GM23338 (cell line): ENCODE data around the gene TOPAZ1. TPM values are rescaled to one million over a fixed set of nuclear protein-coding genes. Genes with fewer than 3 reads are reported as not detected.

Source experiments
- ATAC-seq: fragments of 200-7000 bp; cut with Tn5 transposase; 3 replicates; pipeline ENCODE4 v1.9.1; 2020
- DNase-seq: peaks from one replicate; pipeline ENCODE4 v3.0.0-alpha.2; 2015; ENCODE audit warnings: low spot score
- H2AFZ ChIP-seq: fragments of 200-600 bp; sonication (generic); 2 replicates; pipeline ENCODE4 v1.8.0; 2016; ENCODE audit warnings: antibody characterized with exemption, mild to moderate bottlenecking, moderate library complexity
- H3F3A ChIP-seq: fragments of 200-600 bp; sonication (generic); replicated peaks from 2 replicates; pipeline ENCODE4 v1.8.0; 2017; ENCODE audit warnings: antibody characterized with exemption, mixed run types, low read depth
- H3K27ac ChIP-seq: fragments of 200-600 bp; sonication (generic); 2 replicates; pipeline ENCODE4 v1.6.1; 2016; ENCODE audit warnings: low read depth
- H3K27me3 ChIP-seq: fragments of 200-600 bp; sonication (generic); 2 replicates; pipeline ENCODE4 v1.8.0; 2016; ENCODE audit warnings: mild to moderate bottlenecking, mixed run types, moderate library complexity; ENCODE audit not compliant: insufficient read depth
- H3K36me3 ChIP-seq: fragments of 200-600 bp; sonication (generic); 2 replicates; pipeline ENCODE4 v1.8.0; 2016; ENCODE audit warnings: mild to moderate bottlenecking; ENCODE audit not compliant: insufficient read depth
- H3K4me1 ChIP-seq: fragments of 200-600 bp; sonication (generic); 2 replicates; pipeline ENCODE4 v1.8.0; 2016; ENCODE audit warnings: mild to moderate bottlenecking, moderate library complexity; ENCODE audit not compliant: insufficient read depth
- H3K4me2 ChIP-seq: fragments of 200-600 bp; sonication (generic); 2 replicates; pipeline ENCODE4 v1.7.1; 2017; ENCODE audit warnings: mixed run types
- H3K4me3 ChIP-seq: fragments of 200-600 bp; sonication (generic); 2 replicates; pipeline ENCODE4 v1.6.1; 2016; ENCODE audit warnings: mixed run types
- H3K79me2 ChIP-seq: fragments of 200-600 bp; sonication (generic); replicated peaks from 2 replicates; pipeline ENCODE4 v1.8.0; 2017; ENCODE audit warnings: mild to moderate bottlenecking; ENCODE audit not compliant: insufficient read depth
- H3K9me2 ChIP-seq: fragments of 200-600 bp; sonication (generic); 2 replicates; pipeline ENCODE4 v1.8.0; 2017; ENCODE audit not compliant: insufficient read depth
- H4K20me1 ChIP-seq: fragments of 200-600 bp; sonication (generic); replicated peaks from 2 replicates; pipeline ENCODE4 v1.8.0; 2017; ENCODE audit warnings: mild to moderate bottlenecking; ENCODE audit not compliant: insufficient read depth
- H3K27ac Mint-ChIP-seq: 2 replicates; pipeline ENCODE4 v1.8.0; 2020; ENCODE audit warnings: inconsistent platforms, mild to moderate bottlenecking, moderate library complexity, mixed read lengths
- H3K27me3 Mint-ChIP-seq: 3 replicates; pipeline ENCODE4 v1.8.0; 2022; ENCODE audit warnings: low read depth, mild to moderate bottlenecking, moderate library complexity, mixed read lengths, inconsistent platforms; ENCODE audit not compliant: insufficient read depth, poor library complexity
- H3K36me3 Mint-ChIP-seq: 3 replicates; pipeline ENCODE4 v1.8.0; 2021; ENCODE audit warnings: low read depth, mild to moderate bottlenecking, inconsistent platforms, moderate library complexity, mixed read lengths
- H3K4me1 Mint-ChIP-seq: 3 replicates; pipeline ENCODE4 v1.8.0; 2020; ENCODE audit warnings: mild to moderate bottlenecking, inconsistent platforms, mixed read lengths
- H3K4me3 Mint-ChIP-seq: 3 replicates; pipeline ENCODE4 v1.8.0; 2021; ENCODE audit warnings: moderate library complexity, mild to moderate bottlenecking, inconsistent platforms, mixed read lengths
- H3K9me3 Mint-ChIP-seq: 3 replicates; pipeline ENCODE4 v1.8.0; 2020; ENCODE audit warnings: moderate library complexity, mild to moderate bottlenecking, inconsistent platforms, mixed read lengths
- EZH2phosphoT487 ChIP-seq: fragments of 200-600 bp; sonication (generic); IDR thresholded peaks from one replicate; pipeline ENCODE4 v1.8.1; 2018; ENCODE audit warnings: antibody characterized with exemption; ENCODE audit not compliant: unreplicated experiment
- POLR2AphosphoS5 ChIP-seq: IDR thresholded peaks from 2 replicates; pipeline ENCODE4 v1.6.1; 2016; ENCODE audit warnings: antibody characterized with exemption, low read depth
- STAT1 ChIP-seq: IDR thresholded peaks from one replicate; pipeline ENCODE4 v1.6.1; 2016; ENCODE audit warnings: antibody characterized with exemption; ENCODE audit not compliant: unreplicated experiment
- ZNF114 ChIP-seq: fragments of 250-450 bp; sonication (Bioruptor Pico); IDR thresholded peaks from 2 replicates; pipeline ENCODE4 v1.5.0; 2020; ENCODE audit warnings: mild to moderate bottlenecking, moderate library complexity
- polyA plus RNA-seq: library from polyadenylated mRNA; unstranded; fragments of >200 nt; fragmentation: Nextera tagmentation; extraction: Ambion mirVana; gene quantifications from 2 replicates; pipeline ENCODE4 v1.2.1, GENCODE V29; 2016
- total RNA-seq: library from RNA; depleted of rRNA; stranded (reverse); fragments of >200 nt; shearing (Covaris generic); gene quantifications from 2 replicates; pipeline ENCODE4 v1.2.3, GENCODE V29; 2014
- TF ChIP-seq, protein P1 (sequence below): IDR thresholded peaks from one replicate; pipeline ENCODE4 v1.6.1; 2018; ENCODE audit warnings: antibody characterized with exemption; ENCODE audit not compliant: unreplicated experiment
- TF ChIP-seq, protein P2 (sequence below): fragments of 250-450 bp; sonication (Bioruptor Pico); IDR thresholded peaks from 2 replicates; pipeline ENCODE4 v1.5.0; 2020; ENCODE audit warnings: mild to moderate bottlenecking, moderate library complexity

Gene TOPAZ1
- total and polyA plus RNA-seq, 2 experiments from 2014 or later = not detected

DNA sequence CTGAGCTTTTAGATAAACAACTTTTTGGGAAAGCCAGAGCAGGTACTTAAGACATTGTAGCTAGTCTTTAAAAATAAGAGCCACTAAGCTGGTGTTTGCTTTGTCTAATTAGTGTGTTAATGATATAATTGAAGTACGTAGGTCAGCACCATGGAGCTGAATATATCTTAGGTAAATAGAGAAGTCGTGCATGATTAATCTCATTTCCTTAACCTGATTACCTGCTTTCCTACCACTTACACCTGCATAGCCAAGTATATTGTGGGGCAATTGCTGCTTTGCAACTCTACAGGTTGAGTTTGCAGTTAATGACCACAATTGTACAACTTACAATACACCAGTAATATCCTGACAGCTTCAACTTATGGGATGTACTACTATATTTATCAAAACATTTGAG, 17.6 kb upstream of the TOPAZ1 start:
- Histone ChIP-seq H3K27me3 (no peaks in the 10 kb centered on the region), H3K79me2 (no peaks in the 10 kb centered on the region), H2AFZ (no peak overlapping the region), H3F3A (no peaks in the 10 kb centered on the region), H3K4me2 (no peak overlapping the region), H3K27ac (no peak overlapping the region), H3K4me1 (no peaks in the 10 kb centered on the region), H3K4me3 (no peak overlapping the region), H3K36me3 (no peaks in the 10 kb centered on the region), H3K9me2 (no peaks in the 10 kb centered on the region), H4K20me1 (no peaks in the 10 kb centered on the region)
- no peaks in the 10 kb centered on the region for H3K36me3 Mint-ChIP-seq
- no peak for DNase-seq
- TF ChIP-seq EZH2phosphoT487 = no peak
- TF ChIP-seq, protein P1, sequence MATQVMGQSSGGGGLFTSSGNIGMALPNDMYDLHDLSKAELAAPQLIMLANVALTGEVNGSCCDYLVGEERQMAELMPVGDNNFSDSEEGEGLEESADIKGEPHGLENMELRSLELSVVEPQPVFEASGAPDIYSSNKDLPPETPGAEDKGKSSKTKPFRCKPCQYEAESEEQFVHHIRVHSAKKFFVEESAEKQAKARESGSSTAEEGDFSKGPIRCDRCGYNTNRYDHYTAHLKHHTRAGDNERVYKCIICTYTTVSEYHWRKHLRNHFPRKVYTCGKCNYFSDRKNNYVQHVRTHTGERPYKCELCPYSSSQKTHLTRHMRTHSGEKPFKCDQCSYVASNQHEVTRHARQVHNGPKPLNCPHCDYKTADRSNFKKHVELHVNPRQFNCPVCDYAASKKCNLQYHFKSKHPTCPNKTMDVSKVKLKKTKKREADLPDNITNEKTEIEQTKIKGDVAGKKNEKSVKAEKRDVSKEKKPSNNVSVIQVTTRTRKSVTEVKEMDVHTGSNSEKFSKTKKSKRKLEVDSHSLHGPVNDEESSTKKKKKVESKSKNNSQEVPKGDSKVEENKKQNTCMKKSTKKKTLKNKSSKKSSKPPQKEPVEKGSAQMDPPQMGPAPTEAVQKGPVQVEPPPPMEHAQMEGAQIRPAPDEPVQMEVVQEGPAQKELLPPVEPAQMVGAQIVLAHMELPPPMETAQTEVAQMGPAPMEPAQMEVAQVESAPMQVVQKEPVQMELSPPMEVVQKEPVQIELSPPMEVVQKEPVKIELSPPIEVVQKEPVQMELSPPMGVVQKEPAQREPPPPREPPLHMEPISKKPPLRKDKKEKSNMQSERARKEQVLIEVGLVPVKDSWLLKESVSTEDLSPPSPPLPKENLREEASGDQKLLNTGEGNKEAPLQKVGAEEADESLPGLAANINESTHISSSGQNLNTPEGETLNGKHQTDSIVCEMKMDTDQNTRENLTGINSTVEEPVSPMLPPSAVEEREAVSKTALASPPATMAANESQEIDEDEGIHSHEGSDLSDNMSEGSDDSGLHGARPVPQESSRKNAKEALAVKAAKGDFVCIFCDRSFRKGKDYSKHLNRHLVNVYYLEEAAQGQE = no peak
- TF ChIP-seq ZNF114 (CRISPR knock-in tag) = no peak
- TF ChIP-seq, protein P2, sequence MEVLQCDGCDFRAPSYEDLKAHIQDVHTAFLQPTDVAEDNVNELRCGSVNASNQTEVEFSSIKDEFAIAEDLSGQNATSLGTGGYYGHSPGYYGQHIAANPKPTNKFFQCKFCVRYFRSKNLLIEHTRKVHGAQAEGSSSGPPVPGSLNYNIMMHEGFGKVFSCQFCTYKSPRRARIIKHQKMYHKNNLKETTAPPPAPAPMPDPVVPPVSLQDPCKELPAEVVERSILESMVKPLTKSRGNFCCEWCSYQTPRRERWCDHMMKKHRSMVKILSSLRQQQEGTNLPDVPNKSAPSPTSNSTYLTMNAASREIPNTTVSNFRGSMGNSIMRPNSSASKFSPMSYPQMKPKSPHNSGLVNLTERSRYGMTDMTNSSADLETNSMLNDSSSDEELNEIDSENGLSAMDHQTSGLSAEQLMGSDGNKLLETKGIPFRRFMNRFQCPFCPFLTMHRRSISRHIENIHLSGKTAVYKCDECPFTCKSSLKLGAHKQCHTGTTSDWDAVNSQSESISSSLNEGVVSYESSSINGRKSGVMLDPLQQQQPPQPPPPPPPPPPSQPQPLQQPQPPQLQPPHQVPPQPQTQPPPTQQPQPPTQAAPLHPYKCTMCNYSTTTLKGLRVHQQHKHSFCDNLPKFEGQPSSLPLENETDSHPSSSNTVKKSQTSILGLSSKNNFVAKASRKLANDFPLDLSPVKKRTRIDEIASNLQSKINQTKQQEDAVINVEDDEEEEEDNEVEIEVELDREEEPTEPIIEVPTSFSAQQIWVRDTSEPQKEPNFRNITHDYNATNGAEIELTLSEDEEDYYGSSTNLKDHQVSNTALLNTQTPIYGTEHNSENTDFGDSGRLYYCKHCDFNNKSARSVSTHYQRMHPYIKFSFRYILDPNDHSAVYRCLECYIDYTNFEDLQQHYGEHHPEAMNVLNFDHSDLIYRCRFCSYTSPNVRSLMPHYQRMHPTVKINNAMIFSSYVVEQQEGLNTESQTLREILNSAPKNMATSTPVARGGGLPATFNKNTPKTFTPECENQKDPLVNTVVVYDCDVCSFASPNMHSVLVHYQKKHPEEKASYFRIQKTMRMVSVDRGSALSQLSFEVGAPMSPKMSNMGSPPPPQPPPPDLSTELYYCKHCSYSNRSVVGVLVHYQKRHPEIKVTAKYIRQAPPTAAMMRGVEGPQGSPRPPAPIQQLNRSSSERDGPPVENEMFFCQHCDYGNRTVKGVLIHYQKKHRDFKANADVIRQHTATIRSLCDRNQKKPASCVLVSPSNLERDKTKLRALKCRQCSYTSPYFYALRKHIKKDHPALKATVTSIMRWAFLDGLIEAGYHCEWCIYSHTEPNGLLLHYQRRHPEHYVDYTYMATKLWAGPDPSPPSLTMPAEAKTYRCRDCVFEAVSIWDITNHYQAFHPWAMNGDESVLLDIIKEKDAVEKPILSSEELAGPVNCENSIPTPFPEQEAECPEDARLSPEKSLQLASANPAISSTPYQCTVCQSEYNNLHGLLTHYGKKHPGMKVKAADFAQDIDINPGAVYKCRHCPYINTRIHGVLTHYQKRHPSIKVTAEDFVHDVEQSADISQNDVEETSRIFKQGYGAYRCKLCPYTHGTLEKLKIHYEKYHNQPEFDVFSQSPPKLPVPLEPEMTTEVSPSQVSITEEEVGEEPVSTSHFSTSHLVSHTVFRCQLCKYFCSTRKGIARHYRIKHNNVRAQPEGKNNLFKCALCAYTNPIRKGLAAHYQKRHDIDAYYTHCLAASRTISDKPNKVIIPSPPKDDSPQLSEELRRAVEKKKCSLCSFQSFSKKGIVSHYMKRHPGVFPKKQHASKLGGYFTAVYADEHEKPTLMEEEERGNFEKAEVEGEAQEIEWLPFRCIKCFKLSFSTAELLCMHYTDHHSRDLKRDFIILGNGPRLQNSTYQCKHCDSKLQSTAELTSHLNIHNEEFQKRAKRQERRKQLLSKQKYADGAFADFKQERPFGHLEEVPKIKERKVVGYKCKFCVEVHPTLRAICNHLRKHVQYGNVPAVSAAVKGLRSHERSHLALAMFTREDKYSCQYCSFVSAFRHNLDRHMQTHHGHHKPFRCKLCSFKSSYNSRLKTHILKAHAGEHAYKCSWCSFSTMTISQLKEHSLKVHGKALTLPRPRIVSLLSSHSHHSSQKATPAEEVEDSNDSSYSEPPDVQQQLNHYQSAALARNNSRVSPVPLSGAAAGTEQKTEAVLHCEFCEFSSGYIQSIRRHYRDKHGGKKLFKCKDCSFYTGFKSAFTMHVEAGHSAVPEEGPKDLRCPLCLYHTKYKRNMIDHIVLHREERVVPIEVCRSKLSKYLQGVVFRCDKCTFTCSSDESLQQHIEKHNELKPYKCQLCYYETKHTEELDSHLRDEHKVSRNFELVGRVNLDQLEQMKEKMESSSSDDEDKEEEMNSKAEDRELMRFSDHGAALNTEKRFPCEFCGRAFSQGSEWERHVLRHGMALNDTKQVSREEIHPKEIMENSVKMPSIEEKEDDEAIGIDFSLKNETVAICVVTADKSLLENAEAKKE = no peak
- no peak for TF ChIP-seq STAT1
- no peak for TF ChIP-seq POLR2AphosphoS5
- no peaks in the 10 kb centered on the region for H3K27me3 Mint-ChIP-seq
- no peak overlapping the region for H3K27ac Mint-ChIP-seq
- no peaks in the 10 kb centered on the region; the same call in 2 of the 3 replicates for H3K9me3 Mint-ChIP-seq
- no peaks in the 10 kb centered on the region; the same call in 2 of the 3 replicates for H3K4me1 Mint-ChIP-seq
- no peak overlapping the region for H3K4me3 Mint-ChIP-seq
- ATAC-seq = no peak
